Middle frontal gyrus (tissue), 1 donor: ENCODE measurements around the gene EXOC2.
A peak's percentile ranks its signal among the peaks of the same experiment; 100 is the strongest.
"Not testable (repeated sequence)": the region's sequence is repeated elsewhere in the genome, so short reads cannot be mapped to it uniquely, and the experiment has no call there.

Experiments
- DNase-seq: peaks from one replicate; pipeline ENCODE4 v3.0.0-alpha.2; 2015; ENCODE audit warnings: low spot score; ENCODE audit errors: extremely low spot score

EXOC2 gene

GRCh38 chr6:593139-593906, 99.6 kb downstream of the EXOC2 start:
- peak; percentile 58 for DNase-seq

DNA sequence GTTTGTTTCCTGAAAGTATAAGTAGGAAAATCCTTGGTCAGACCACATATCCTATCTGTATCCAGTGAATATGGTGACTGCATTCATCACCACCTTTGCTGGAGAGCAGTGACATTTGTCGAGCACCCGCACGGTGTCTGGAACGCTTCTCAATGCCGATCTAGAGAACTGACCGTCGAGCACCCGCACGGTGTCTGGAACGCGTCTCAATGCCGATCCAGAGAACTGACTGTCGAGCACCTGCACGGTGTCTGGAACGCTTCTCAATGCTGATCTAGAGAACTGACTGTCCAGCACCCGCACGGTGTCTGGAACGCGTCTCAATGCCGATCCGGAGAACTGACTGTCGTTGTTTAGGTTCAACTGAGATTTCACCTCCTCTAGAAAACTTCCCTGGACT, 103.8 kb downstream of the EXOC2 start:
- DNase-seq = no peak

DNA sequence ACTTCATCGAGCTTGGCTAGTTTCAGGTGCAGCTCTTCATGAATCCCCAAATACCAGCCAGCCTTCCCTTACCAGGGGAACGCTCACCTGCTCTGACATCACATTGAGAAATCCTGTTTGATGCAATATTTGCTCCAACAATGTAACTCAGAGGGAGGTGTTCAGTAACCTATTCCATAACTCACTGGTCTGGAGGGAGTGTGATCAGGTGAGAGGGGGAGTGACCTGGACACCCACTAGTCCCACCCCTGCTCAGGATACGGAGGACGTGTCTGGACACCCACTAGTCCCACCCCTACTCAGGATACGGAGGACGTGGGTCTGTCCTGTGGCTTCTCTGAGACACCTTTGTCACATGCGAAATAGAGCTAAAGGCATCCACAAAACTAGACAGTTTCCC, 106.4 kb downstream of the EXOC2 start:
- DNase-seq = no peak

DNA sequence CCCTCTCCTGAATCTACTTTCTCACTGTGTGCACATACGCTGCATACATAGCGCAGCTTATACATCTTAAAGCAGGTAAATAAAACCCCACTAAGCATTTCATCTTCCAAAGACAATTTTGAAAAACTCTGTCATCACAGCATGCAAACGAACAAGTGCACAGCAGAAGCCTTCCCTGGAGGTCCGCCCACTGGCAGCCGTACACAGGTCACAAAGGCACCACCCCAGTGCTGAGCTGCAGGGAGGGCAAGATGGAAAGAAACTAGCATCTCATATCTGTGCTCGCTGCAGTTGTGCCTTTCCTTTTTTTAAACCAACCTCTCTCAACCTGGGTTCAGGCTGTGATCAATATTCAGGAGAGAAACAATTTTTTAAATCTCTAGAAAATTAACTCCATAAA, 109.3 kb downstream of the EXOC2 start:
- DNase-seq = no peak

GRCh38 chr6:583116-583515, 109.8 kb downstream of the EXOC2 start:
- DNase-seq = no peak

DNA sequence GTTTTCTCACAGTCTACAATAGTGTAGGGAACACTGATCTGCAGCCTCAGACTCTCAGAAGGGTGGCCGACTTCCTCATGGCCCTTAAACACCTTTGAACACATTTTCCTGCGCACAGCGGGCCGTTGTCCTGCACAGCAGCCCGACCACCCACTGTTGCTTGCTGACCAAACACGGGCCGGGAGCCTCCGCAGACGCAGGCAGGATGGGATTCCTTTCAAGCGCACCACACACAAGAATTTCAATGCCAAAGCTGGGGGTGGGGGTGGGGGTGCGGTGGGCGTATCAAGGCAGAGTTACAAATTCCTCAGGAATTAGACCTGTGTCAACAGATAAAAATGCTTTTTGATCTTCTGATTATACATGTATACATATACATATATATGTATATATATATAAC, 110.6 kb downstream of the EXOC2 start:
- no peak for DNase-seq

DNA sequence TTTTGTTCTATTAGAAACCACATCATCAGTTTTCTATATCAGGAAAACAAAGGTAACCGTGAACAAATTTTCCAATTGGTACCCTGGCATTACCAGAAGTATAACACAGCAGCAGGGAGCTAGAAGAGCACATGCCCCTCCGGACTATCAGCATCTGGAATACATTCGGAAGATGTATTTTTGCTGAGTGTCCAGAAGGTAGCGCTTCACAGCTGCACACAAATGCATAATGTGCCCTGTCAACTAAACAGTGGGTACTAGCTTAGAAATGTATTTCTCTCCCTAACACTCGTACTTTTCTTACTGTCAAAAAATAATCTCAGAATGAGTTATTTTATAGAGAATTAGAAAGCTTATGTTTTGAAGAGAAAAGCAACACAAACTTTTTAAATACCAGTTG, 113.6 kb downstream of the EXOC2 start:
- no peak for DNase-seq

DNA sequence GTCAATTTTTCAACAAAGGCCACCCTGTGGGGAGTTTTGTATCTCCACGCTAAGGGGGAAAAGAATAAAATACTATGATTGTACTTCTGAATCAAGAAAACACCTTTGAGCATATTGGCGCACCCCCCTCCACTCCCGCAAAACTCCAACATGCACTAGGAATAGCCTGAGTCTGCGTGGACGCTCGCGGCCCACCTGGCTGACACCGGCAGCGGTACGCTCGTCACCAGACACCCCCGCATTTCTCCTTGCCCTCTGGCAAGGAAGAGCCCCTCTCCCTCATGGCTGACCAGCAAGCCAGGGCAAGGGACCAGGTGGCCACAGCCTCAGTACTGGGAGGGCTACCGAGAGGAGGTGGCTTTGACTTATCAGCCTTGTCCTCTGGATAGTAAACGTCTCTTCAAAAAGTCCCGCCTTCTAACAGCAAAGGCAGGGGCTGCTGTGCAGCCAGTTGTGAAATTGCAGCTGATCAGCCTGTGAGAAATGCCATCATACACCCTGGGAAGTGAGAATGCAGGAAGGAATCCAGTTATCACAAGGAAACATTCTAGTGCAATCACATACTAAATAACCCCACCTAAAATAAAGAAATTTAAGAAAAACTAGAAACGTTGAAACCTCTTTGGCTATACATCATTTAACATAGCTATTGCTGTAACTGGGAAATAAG, 120.2 kb downstream of the EXOC2 start:
- DNase-seq = no peak

- no peak for DNase-seq
Observed at GRCh38 chr6:571892-572291, 121.0 kb downstream of the EXOC2 start.

- DNase-seq = no peak
Observed at GRCh38 chr6:570825-571224, 122.1 kb downstream of the EXOC2 start.

DNA sequence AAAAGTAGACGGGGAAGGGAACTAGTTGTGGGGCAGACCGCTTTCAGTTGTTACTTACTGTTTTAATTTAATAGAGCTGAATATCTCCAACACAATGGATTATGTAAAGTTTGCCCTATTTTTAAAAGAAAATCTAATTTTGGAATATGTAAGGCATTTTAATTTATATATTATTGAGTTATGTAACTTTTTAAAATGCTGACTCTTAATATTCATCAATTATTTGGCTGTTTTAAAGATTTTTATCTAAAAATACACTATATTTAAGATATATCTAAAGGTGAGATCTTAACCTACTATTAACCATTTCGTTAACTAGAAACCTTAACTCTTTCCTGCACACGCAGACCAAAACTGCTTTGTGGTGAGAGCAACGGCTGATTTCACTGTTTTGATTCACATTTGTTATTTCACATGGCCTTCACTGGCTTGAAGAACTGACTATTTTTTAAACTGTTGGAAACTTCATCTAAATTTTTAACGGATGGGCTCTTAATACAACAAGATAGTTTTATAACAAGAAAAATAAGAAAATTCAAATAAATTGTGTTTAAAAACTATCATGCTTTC, 123.9 kb downstream of the EXOC2 start:
- no peak for DNase-seq

DNA sequence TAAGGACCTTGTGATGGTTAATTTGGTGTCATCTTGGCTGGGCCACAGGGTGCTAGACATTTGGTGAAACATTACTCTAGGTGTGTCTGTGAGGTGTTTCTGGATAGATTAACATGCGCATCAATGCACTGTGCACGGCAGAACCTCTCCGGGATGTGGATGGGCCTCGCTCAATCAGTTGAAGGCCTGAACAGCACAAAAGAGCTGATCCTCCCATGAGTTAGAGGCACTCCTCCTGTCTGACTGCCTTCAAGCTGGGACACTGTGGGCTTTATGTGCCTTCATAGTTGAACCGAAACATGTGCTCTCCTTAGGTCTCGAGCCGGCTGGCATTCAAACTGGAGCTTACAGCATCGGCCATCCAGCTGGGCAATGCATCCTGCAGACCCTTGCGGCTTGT, 124.9 kb downstream of the EXOC2 start:
- no peak for DNase-seq

GRCh38 chr6:563863-564262, 129.1 kb downstream of the EXOC2 start:
- DNase-seq = no peak

DNA sequence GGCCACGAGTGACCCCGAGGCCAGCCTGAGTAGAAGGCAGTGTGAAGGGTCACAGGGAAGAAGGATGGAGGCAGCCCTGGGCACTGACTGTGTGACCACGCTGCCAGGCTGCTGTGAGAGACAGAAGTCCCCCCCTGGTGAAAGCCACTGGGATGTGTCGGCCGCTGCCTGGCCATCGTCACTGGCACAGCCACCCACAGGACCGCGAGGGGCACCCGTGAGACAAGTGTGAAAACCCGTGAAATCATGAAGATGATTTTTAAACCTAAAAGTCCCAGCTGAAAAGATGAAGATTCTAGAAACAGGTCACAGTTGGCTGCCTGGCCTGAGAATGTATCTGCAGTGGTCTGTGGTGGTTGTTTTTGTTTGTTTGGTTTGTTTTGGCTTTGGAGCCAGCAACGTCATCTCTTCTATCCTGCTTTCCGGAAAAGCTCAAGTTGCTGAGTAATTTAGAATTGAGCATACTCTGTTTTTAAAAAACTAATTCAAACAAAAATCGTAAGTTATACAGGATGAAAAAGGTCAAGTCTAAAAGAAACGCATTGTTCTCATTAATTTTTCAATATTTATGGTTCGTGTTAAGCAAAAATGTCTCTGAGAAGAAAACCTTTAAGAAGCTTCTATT, 130.8 kb downstream of the EXOC2 start:
- DNase-seq = no peak

- DNase-seq = not testable (repeated sequence)
Observed at GRCh38 chr6:561335-561734, 131.6 kb downstream of the EXOC2 start.

DNA sequence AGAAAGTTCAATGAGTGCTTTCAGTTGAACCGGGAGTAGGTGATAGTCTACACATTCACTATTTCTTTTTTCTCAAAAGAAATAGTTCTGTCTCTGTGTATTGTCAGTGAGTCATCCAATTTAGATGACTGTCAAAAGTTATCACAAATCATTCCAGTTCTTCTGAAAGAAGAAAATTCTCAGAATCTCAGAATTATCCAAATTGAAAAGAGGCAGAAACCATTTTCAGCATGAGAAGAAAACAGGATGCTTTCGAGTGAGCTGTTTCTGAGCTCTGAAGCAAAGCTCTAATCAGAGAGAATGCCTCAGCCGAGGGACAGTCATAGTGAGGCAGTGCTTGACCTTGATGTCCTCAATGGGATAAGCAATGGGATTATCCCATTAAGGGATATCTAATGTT, 134.0 kb downstream of the EXOC2 start:
- no peak for DNase-seq

GRCh38 chr6:558089-558488, 134.8 kb downstream of the EXOC2 start:
- DNase-seq = no peak

DNA sequence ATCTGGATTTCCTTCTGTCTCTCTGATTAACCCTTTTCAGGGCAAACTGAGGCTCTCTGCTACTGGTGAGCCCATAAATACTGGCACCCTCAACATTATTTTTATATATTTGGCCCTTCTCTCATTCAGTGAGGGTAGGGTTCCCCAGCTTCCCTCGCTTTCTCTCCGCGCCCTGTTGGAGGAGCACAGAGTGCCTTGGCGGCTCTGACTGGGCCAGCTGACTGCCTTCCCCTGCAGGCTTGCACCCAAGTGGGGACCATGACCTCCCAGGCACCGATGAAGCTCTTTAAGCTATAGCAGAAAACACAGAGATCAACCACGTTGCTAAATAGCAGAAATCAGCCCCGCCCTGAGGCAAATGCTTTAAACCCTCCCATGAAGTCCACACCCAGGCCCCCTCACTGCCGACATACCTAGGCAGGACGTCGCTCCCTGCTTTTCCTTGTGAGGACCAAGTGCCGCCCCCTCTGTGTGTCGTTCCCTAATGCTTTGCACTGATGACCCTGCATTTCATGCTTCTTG, 141.0 kb downstream of the EXOC2 start:
- no peak for DNase-seq

GRCh38 chr6:551405-551804, 141.5 kb downstream of the EXOC2 start:
- no peak for DNase-seq

- no peak for DNase-seq
Observed at GRCh38 chr6:549906-550305, 143.0 kb downstream of the EXOC2 start.

DNA sequence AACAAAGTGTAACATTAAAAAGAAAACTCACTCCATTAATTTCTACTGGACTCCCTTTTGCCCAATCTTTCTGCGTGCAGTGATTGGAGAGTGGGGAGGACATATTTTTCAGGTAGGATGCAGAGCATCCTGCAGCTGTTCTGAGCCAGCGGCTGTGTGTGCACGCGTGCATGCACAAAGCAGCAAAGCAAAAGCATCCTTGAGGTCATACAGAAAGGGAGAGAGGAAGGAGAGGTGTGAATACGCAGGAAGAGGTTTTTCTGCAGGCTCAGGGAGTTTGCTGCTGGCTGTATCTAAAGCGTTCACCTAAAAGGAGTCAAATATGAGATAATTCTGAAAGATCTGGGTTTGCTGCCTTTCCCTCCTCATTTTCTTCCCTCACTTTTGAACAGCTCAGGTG, 144.4 kb downstream of the EXOC2 start:
- no peak for DNase-seq

DNA sequence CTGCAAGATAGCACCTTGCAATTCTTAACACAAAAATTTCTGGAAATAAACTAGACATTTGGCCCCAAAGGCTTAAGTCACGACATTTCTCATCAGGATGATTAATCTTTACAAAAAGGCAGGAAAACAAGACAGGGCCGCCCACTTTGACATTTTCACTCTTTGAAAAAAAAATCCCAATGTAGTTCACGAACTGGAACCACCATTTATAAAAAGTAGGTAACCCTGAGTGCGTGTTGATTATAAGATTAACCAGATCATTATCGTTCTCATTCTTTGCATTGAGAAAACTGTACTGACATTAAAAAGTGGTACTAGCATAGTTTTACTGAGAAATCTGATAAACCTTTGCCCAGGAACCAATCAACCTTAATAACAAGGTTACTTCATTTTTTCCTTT, 144.8 kb downstream of the EXOC2 start:
- no peak for DNase-seq
